Lung microvascular endothelial cell (primary cell): Measurements from ENCODE around the gene TRMT112. TPM values are rescaled to one million over a fixed set of nuclear protein-coding genes. Genes with fewer than 3 reads are reported as not detected.
A peak's percentile ranks its signal among the peaks of the same experiment; 100 is the strongest.

Experiments
- DNase-seq, 2 donors: peaks; one replicate each; pipeline versions ENCODE4 v3.0.0 to v3.0.0-alpha.2; 2010; ENCODE audit warnings: low read depth in 2 of 2
- total RNA-seq: library from RNA; depleted of rRNA; stranded (reverse); fragments of >200 nt; gene quantifications from 2 replicates; pipeline ENCODE4 v1.2.1, GENCODE V29; 2014

The TRMT112 gene
- total RNA-seq, 1 donor from 2014 or later: 190 TPM

GRCh38 chr11:64351136-64351631 is 33.8 kb upstream of the TRMT112 start:
- no peak for DNase-seq

GRCh38 chr11:64349404-64349803 is 32.0 kb upstream of the TRMT112 start:
- DNase-seq: no peak

GRCh38 chr11:64349025-64349387 is 31.6 kb upstream of the TRMT112 start:
- no peak for DNase-seq

GRCh38 chr11:64348383-64349024 is 31.1 kb upstream of the TRMT112 start:
- DNase-seq: peak; percentile 63 to 69

- DNase-seq: no peak
Measured at GRCh38 chr11:64347193-64347867, 30.0 kb upstream of the TRMT112 start.

- no peak for DNase-seq
Measured at GRCh38 chr11:64344787-64345186, 27.4 kb upstream of the TRMT112 start.

GRCh38 chr11:64343767-64344559 is 26.6 kb upstream of the TRMT112 start:
- peak; percentile 21 to 39 for DNase-seq

- no peak for DNase-seq
Measured at GRCh38 chr11:64342869-64343745, 25.7 kb upstream of the TRMT112 start.

GRCh38 chr11:64341851-64342791 is 24.8 kb upstream of the TRMT112 start:
- DNase-seq: peak; percentile 52 to 86

GRCh38 chr11:64341429-64341828 is 24.1 kb upstream of the TRMT112 start:
- no peak for DNase-seq

GRCh38 chr11:64340671-64341335 is 23.4 kb upstream of the TRMT112 start:
- DNase-seq: no peak

GRCh38 chr11:64339754-64340408 is 22.5 kb upstream of the TRMT112 start, which contains the start of gene CCDC88B:
Gene CCDC88B (plus strand): TSS chr11:64340204. CDS start chr11:64340267, 63 bp downstream.
- no peak for DNase-seq

- no peak for DNase-seq
Measured at GRCh38 chr11:64339286-64339685, 21.9 kb upstream of the TRMT112 start.

- DNase-seq: no peak
Measured at GRCh38 chr11:64338716-64339115, 21.4 kb upstream of the TRMT112 start.

- no peak for DNase-seq
Measured at GRCh38 chr11:64337538-64338249, 20.3 kb upstream of the TRMT112 start.

GRCh38 chr11:64334764-64335735 is 17.7 kb upstream of the TRMT112 start:
- DNase-seq: peak in 1 of 2 donors; percentile 79

GRCh38 chr11:64333556-64333955 is 16.2 kb upstream of the TRMT112 start:
- DNase-seq: no peak
